Measurements from ENCODE around the gene RAPGEF6.

The RAPGEF6 gene

GRCh38 chr5:131671409-131671808 lies 36.4 kb upstream of the RAPGEF6 start:
- ATAC-seq (ENCODE audit: insufficient read depth, low read depth) (peak; percentile 29; the same call in 1 of the 3 replicates), DNase-seq (no peak)
- Histone ChIP-seq H3K4me3 (ENCODE audit: low read depth in 1 of 2, low read length in 2 of 2) (no peak overlapping the region), H3K9ac (ENCODE audit: low read depth, low read length) (no peak overlapping the region), H3K36me3 (ENCODE audit: insufficient read depth, low read length) (peaks cover 85% of the 10 kb centered on the region), H3K4me1 (ENCODE audit: insufficient read depth, low read length) (no peaks in the 10 kb centered on the region), H3K4me2 (ENCODE audit: insufficient read depth, low read length) (no peak overlapping the region), H3K79me2 (ENCODE audit: insufficient read depth, low read length) (no peaks in the 10 kb centered on the region), H3K9me3 (ENCODE audit: insufficient read depth, low read length, severe bottlenecking) (no peaks in the 10 kb centered on the region), H4K20me1 (ENCODE audit: insufficient read depth, low read length) (no peaks in the 10 kb centered on the region), H3K27ac (ENCODE audit: low read length) (no peak overlapping the region), H3K27me3 (ENCODE audit: insufficient read depth, low read length, poor library complexity) (no peaks in the 10 kb centered on the region), H2AFZ (ENCODE audit: low read depth, low read length) (no peak overlapping the region)
- TF ChIP-seq EZH2 (IDR thresholded peaks at IDR 0.05; ENCODE audit: borderline replicate concordance, low read depth, low read length, severe bottlenecking), result no peak
- TF ChIP-seq CTCF (IDR thresholded peaks at IDR 0.05; ENCODE audit: borderline replicate concordance, extremely low read depth, low read length, poor library complexity, severe bottlenecking), result no peak

- Histone ChIP-seq H3K4me1 (ENCODE audit: insufficient read depth, low read length) (no peaks in the 10 kb centered on the region), H3K9ac (ENCODE audit: low read depth, low read length) (no peak overlapping the region), H3K27ac (ENCODE audit: low read length) (no peak overlapping the region), H3K9me3 (ENCODE audit: insufficient read depth, low read length, severe bottlenecking) (peaks cover 15% of the 10 kb centered on the region), H3K4me2 (ENCODE audit: insufficient read depth, low read length) (no peak overlapping the region), H2AFZ (ENCODE audit: low read depth, low read length) (no peak overlapping the region), H3K27me3 (ENCODE audit: insufficient read depth, low read length, poor library complexity) (no peaks in the 10 kb centered on the region), H4K20me1 (ENCODE audit: insufficient read depth, low read length) (no peaks in the 10 kb centered on the region), H3K79me2 (ENCODE audit: insufficient read depth, low read length) (peaks cover 2% of the 10 kb centered on the region; the same call in 1 of the 2 replicates), H3K4me3 (ENCODE audit: low read depth in 1 of 2, low read length in 2 of 2) (no peak overlapping the region), H3K36me3 (ENCODE audit: insufficient read depth, low read length) (peaks cover 80% of the 10 kb centered on the region)
- DNase-seq (no peak), ATAC-seq (ENCODE audit: insufficient read depth, low read depth) (no peak)
- TF ChIP-seq EZH2 (IDR thresholded peaks at IDR 0.05; ENCODE audit: borderline replicate concordance, low read depth, low read length, severe bottlenecking) (no peak), CTCF (IDR thresholded peaks at IDR 0.05; ENCODE audit: borderline replicate concordance, extremely low read depth, low read length, poor library complexity, severe bottlenecking) (no peak)
Measured at GRCh38 chr5:131664929-131665328, 29.9 kb upstream of the RAPGEF6 start.

- H3K27me3 ChIP-seq (ENCODE audit: insufficient read depth, low read length, poor library complexity), result no peaks in the 10 kb centered on the region
- peaks cover 72% of the 10 kb centered on the region for H3K36me3 ChIP-seq (ENCODE audit: insufficient read depth, low read length)
- H3K4me1 ChIP-seq (ENCODE audit: insufficient read depth, low read length), result no peaks in the 10 kb centered on the region
- DNase-seq (no peak), ATAC-seq (ENCODE audit: insufficient read depth, low read depth) (no peak)
- no peak overlapping the region for H3K9ac ChIP-seq (ENCODE audit: low read depth, low read length)
- no peak overlapping the region for H3K4me3 ChIP-seq (ENCODE audit: low read depth in 1 of 2, low read length in 2 of 2)
- H3K9me3 ChIP-seq (ENCODE audit: insufficient read depth, low read length, severe bottlenecking), result peaks cover 15% of the 10 kb centered on the region
- H3K79me2 ChIP-seq (ENCODE audit: insufficient read depth, low read length), result peaks cover 2% of the 10 kb centered on the region; the same call in 1 of the 2 replicates
- no peak overlapping the region for H2AFZ ChIP-seq (ENCODE audit: low read depth, low read length)
- H4K20me1 ChIP-seq (ENCODE audit: insufficient read depth, low read length), result no peaks in the 10 kb centered on the region
- no peak overlapping the region for H3K27ac ChIP-seq (ENCODE audit: low read length)
- TF ChIP-seq CTCF (IDR thresholded peaks at IDR 0.05; ENCODE audit: borderline replicate concordance, extremely low read depth, low read length, poor library complexity, severe bottlenecking) (no peak), EZH2 (IDR thresholded peaks at IDR 0.05; ENCODE audit: borderline replicate concordance, low read depth, low read length, severe bottlenecking) (no peak)
- H3K4me2 ChIP-seq (ENCODE audit: insufficient read depth, low read length), result no peak overlapping the region
Measured at GRCh38 chr5:131661933-131662332, 26.9 kb upstream of the RAPGEF6 start.

GRCh38 chr5:131659841-131660240 lies 24.8 kb upstream of the RAPGEF6 start:
- no peaks in the 10 kb centered on the region for H3K4me1 ChIP-seq (ENCODE audit: insufficient read depth, low read length)
- no peak overlapping the region for H2AFZ ChIP-seq (ENCODE audit: low read depth, low read length)
- H3K9me3 ChIP-seq (ENCODE audit: insufficient read depth, low read length, severe bottlenecking), result peaks cover 15% of the 10 kb centered on the region
- peaks cover 2% of the 10 kb centered on the region; the same call in 1 of the 2 replicates for H3K79me2 ChIP-seq (ENCODE audit: insufficient read depth, low read length)
- H3K27ac ChIP-seq (ENCODE audit: low read length), result no peak overlapping the region
- TF ChIP-seq CTCF (IDR thresholded peaks at IDR 0.05; ENCODE audit: borderline replicate concordance, extremely low read depth, low read length, poor library complexity, severe bottlenecking), result no peak
- TF ChIP-seq EZH2 (IDR thresholded peaks at IDR 0.05; ENCODE audit: borderline replicate concordance, low read depth, low read length, severe bottlenecking), result no peak
- H3K9ac ChIP-seq (ENCODE audit: low read depth, low read length), result no peak overlapping the region
- peaks cover 72% of the 10 kb centered on the region for H3K36me3 ChIP-seq (ENCODE audit: insufficient read depth, low read length)
- no peak overlapping the region for H3K4me2 ChIP-seq (ENCODE audit: insufficient read depth, low read length)
- no peak for ATAC-seq (ENCODE audit: insufficient read depth, low read depth)
- no peak for DNase-seq
- H4K20me1 ChIP-seq (ENCODE audit: insufficient read depth, low read length), result no peaks in the 10 kb centered on the region
- H3K4me3 ChIP-seq (ENCODE audit: low read depth in 1 of 2, low read length in 2 of 2), result no peak overlapping the region
- H3K27me3 ChIP-seq (ENCODE audit: insufficient read depth, low read length, poor library complexity), result no peaks in the 10 kb centered on the region

Data from DND-41 (cell line).